ENCODE measurements around the gene ELMO2.

ELMO2 gene

DNA sequence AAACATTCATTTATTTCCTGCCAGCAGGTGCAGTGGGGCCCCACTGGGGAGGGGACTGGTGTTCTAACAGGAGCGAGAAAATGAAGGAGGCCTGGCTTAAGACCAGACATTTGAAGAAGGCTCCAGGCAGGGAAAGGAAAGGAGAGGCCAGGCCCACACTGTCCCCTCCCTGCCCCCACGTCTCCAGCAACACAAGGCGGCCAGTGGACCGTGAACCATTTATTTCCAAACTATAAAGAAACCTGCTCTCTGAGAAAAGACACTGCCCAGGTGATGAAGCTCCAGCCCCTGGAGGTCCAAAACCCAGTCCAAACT is 56.7 kb downstream of the ELMO2 start:
- no peak for DNase-seq

DNA sequence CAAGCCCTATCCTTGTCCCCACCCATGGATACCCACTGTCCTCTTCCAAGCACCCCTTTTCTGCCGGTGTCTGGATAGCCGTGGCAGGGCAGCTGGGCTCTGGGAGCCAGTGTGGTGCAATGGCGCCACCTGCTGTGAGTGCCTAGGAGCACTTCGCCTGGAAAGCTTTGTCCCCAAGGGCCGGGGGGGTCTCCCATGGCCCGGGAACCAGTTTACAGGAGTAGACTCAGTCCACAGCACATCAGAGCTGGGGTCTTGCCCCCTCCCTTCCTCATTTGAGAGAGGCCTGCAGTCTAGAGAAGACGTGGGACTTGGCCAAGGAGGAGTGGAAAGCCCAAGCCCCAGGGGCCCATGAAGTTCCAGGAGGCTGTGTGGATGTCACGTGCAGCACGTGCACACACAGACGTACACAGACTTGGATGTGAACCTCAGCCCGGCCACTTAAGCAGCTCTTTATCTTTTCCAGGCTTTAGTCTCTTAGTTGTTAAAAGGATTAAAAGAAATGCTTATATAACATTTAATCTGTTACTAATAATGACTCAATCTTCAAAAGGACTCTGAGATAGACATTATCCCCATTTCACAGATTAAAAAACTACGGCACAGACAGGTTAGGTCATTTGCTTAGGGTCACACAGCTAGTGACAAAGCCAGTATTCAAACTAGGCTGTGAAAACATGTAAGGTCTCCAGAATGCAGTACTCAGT is 57.2 kb downstream of the ELMO2 start:
- peak; percentile 86 for DNase-seq

DNA sequence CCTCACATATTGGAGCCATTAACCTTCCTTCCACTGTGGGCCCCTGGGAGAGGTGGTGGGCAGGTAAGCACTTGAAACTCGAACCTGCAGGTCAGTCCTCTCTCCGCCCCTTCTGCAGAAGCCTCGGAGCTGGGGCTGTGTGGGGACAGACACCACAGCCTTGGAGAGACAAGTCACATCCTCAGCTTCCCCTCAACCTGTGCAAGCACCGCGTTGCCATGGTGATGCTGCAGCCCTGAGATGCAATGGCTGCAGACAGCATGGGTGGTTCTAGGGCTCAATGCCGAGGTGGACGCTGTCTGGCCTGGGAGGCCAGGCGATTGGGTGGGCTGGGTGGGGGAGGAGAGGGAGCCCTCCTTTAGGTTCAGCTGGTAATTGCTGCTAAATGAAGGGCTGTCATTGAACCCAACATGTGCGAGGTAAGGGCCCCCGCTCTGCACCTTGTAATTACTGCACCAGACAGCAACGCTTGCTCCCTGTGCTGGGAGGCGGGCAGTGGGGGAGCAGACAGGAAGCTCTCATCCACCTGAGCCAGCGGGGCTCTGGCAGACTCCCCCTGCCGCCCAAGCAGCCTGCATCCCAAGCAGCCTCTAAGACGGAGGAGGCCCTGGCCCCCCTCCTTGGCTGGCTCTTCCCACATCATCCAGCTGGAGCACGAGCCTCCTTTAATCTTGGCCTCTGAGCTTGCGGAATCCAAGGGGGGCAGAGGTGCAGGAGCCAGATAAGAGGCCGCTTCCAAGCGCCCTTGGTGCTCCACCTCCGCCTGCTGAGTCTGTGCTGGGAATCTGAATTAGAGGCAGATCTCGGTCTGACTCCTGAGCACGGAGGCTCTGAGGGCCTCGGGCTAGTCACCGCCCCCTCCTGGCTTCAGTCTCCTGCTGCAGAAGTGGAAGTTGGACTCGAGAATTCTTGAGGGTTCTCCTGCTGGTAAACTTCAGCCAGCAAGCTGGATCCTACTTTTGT is 58.3 kb downstream of the ELMO2 start:
- no peak for DNase-seq

DNA sequence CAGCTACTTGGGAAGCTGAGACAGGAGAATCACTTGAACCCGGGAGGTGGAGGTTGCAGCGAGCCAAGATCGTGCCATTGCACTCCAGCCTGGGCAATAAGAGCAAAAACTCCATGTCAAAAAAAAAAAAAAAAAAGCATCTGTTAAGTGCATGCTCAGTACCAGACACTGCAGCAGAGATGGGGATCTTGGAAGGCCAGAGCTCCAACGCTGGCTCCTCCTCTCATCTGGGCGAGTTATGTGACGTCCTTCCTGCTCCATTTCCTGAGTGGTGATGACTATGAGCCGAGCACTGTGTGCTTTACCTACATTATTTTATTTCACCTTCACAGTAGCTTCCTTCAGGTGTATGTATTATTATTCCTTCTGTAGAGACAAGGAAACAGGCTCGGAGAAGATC is 59.6 kb downstream of the ELMO2 start:
- DNase-seq, result no peak

DNA sequence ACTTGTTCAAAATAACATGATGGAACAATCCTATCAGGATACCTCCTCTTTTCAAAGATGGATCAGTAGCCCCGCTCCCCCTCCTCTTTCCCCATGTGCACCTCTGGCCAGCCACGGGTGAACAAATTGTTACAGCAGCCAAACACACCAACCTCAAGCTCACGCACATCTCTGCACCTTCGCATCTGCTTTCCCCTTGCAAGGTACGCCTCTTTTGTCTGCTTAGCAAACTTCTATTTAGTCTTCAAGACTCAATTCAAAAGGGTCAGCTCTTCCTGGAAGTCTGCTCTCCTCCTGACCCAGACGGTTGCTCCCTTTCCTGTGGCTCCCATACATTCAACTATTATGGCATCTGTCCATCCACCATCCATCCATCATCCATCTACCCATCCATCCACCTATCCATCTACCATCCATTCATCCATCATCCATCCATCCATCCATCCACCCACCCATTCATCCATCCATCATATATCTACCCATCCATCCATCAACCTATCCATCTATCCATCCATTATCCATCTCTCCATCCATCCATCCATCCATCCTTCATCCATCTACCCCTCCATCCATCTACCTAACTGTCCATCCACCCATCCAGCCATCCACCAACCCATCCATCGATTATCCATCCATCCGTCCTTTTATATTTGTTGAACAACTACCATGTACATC is 61.8 kb downstream of the ELMO2 start:
- no peak for DNase-seq

DNA sequence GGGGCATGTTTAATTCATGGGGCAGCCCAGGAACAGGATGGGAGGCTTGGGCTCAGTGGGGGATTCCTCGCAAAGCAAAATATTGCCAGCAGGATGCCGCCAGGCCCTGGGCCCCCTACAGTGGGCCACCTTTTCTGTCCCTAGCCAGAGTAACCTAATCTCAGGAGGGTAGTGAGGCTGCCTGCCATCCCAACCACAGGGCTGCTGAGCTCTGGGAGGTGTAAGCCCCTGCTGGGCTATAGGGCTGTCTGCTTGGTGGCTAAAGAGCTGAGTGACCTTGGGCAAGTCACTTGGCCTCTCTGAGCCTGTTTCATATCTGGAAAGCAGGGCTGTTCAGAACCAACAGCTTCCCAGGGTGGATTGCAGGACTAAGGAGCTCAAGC is 62.4 kb downstream of the ELMO2 start:
- no peak for DNase-seq

DNA sequence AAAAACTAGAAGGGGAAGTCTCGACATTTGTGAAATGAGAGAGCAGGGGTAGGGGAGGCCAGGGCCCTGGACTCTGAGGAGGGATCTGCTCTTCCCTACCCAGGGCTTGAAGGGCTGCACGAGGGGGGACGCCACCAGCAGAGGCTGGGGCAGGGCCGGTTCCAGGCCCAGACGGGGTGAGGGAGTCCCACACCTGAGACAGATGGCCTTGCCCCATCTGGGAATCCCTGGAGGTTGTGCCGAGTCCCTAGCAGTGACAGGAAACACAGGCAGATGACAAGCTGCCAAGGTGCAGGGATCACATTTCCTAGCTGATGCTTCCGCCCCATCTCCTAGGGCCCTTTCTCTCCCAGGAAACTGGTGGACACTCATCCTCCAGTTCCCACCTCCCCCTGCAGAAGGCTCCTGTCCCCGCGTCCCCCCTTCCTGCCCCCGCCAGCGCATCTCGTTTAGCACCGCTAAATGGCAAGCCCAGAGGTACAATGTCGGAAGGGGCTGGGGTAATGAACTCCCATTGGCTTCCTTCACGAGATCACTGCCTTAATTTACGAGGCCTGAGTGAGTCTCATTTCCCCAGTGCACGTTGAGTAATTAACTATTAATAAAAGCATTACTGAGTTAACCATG is 63.0 kb downstream of the ELMO2 start:
- DNase-seq, result no peak

DNA sequence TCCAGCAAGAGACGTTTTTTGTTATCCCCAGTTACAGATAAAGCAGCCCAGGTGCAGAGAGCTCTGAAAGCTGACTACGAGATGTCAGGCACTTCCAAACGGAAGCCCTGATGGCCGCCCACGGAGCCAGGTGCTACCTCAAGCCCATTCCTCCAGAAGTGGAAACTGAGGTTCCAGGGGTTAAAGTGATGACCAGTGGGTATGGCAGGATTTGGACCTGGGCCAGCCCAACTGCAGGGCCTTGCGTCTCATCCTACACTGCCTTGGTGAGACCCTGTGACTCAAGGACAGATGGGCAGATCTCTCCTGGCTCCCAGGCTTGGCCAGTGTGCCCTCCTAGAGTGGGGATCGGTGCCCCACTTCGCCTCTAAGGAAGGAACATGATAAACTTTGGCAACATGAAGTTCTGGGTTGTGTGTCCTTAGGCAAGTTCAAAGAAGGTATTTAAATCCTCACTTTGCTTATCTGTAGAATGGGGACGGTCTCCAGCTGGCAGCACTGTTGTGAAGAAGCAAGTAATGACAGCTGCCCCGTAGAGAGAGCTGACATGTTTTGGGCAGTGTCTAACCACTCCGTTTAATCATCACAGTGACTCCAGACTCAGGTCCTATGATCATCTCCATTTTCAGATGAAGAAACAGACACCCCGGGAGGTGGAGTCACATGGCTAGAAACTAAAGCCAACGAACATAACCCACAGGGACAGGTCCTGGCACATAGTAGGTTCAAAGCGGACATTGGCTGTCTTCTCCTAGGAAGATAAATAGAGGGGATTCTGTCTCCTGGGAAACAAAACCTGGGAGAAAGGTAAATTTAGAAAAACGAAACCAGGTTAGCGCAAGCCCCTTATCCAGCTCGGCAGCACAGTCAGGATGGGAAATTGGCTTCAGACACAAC is 63.7 kb downstream of the ELMO2 start:
- DNase-seq, result no peak

DNA sequence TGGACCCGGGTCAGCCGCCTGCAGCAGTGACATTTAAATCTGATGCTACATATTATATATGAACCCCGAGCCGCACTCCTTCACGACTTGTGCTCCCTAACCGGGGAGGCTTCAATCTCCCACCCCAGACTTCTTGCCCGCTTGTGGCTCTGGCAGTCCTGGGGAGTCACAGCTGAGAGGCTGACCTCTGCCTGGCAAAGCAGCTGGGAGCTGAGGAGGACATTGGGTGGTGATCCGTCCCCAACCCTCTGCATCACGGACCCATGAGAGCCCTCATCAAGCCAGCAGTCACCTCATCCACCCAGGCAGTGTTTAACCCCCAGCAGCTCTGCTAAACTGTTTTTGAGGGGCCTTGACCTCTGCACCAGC is 64.4 kb downstream of the ELMO2 start:
- DNase-seq, result no peak

DNA sequence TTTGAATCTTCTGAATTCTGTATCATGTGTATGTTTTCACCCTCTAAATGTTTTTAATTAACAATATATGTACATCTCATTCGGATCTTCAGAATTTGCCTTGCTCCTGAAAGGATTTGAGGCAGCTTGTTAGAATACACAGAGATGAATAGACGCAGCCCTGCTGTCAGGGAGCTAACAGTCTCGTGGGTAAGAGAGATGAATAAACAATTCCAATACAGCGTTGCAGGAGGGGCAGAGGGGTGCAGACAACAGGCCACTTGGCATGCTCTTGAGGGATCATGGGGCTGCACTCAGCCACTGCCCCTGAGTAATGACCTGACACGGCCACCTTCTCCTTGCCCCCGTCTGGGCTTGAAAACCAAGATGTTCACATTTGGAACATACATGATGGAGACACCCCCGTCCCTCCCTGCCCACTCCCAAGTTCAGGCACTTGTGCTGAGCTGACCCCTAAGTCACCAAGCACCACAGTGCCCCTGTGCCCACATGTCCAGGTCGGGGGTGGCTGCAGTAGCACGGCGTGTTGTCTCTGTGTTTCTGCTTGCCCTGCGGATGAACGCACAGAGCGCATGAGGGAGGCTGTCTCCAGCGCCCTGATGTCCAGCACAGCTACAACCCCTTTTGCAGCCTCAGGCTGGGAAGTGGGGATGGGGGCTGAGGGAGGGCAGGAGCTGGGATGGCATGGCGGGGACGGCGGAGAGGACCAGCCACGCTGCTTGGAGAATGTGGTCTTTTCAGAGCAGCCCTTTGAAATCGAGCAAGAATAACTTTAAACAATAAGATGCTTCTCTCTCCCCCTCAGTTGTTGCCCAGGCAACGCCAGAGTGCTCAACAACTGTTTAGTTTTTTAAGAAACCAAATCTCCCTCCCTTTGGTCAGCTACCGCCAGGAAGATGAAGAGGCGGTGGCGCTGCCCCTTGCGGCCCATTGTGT is 65.1 kb downstream of the ELMO2 start:
- no peak for DNase-seq

DNA sequence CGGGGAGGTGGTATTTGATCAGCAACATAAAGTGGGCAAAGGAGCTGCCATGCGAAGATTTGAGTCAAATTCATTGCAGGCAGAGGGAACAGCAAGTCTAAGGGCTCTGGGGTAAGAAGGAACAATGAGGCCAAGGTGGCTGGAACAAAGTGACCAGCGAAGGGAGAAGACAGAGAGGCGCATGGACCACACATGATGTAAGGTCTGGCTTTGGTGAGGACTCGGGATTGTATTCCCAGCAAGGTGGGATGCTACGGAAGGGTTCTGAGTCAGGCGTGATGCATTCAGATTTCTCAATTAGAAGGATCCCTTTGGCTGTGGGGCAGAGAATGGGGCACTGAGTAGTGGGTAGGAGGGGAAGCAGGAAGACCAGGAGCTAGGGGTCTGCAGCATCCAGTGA is 67.4 kb downstream of the ELMO2 start:
- DNase-seq, result no peak

DNA sequence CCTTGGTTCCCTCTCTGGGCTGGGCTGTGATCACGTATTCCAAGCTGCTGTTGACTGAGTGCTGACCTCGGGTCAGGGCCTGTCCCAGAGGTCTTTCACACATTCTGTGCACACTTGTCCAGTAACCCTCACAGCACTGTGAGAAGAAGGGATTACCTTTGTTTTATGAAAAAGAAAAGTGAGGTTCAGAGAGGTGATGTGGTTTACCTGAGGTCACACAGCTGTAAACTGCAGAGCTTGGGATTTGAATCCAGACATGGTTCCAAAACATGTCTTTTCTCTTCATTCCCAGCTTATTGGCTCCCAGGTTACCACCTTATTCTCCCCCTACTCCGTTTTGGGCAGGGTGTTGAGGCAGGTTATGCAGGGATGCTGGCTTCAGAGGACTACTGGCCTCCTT is 69.7 kb downstream of the ELMO2 start:
- no peak for DNase-seq

DNA sequence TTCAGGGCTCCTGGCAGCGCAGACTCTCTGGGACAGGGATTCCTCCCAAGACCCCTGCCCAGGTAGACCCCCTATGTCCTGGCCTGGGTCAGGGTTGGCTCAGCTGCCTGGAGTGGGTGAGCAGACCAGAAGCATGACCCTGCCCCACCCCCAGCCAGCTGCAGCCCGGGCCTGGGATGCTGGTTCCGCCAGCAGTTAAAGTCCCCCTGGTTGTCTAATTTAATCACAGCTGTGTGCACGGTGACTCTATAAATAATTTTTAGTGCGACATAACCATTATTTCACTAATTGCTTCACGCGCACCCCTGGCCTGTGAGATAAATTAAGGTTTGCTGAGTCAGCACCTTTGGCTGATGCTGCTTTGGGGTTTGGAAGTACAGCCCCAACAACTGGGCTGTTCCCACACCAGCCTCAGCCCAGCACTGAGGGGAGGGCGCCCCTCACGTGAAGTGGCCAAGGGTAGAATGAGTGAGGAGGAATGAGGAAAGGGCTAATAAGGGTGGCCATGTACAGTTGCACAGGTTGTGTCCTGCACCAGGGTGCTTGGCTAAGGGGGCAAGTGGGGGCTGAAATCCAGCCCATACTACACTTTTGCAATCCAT is 72.0 kb downstream of the ELMO2 start:
- no peak for DNase-seq

DNA sequence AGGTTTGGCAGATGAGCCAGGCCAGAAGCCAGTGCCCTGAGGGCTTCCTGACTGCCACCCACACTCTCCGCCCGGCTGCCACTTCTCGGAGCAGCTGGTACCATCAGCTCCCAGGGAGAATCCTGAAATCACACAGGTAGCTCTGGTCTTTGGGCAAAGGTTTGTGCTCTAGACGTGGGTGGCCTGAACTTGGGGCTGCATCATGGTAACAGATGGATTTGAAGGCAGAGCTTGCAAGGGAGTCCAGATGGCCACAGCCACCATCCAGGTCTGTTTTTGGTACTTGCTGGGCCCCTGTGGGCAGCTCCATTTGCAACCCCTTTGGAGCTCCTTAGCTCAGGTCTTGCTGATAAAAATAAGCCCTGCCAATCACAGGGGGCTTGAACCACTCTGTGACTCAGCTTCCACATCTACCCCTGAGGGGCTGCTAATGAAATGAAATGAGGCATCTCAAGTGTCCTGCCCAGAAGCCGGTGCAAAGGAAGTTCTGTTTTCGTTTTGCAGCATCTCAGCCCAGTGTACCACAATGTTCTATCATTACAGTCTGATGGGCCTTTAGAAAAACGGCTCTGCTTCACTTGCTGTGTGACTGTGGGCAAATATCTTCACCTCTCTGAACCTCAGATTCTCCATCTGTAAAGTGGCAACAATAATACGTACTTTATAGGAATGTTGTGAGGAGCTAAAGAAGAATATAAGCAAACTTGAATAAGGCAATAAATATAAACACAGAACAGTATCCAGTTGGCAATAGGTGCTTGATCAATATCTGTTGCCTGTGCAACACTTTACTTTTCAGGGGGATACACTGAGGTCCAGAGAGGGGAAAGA is 73.0 kb downstream of the ELMO2 start:
- no peak for DNase-seq

DNA sequence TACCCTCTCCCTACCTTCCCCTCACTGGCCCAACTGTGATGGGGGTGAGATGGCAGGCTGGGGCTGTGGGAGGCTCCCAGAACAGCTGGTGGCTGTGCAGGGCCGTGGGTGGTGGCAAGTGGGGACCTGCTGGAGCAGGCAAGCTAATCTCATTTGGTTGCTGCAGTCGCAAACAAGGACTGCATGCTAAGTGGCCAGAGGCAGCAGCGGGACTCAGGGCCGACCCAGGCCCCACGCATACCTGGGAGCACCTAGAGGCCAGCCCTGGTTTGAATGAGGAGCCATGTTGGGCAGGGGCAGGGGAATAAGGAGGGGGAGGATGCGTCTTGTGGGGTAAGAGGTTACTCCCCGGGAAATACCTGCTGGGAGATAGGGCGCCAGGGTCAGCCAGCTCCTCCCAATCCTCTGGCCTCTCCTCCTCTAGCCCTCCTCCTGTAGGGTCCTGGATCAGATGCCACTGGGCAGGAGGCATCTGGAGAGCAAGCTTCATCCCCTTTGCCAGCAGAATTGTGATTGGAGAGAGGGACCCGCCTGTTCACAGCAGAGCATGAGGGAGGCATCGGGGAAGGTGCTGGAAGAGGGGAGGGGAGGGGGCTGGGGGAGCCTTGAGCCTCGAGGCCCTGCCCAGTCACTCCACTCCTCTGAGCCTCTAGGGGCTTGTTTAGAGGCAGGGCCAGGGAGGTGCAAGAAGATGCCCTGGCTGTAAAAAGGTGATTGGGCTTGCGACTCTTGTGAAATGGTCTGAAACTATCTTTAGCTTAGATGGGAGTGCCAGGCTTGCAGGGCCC is 73.8 kb downstream of the ELMO2 start:
- DNase-seq, result no peak

DNA sequence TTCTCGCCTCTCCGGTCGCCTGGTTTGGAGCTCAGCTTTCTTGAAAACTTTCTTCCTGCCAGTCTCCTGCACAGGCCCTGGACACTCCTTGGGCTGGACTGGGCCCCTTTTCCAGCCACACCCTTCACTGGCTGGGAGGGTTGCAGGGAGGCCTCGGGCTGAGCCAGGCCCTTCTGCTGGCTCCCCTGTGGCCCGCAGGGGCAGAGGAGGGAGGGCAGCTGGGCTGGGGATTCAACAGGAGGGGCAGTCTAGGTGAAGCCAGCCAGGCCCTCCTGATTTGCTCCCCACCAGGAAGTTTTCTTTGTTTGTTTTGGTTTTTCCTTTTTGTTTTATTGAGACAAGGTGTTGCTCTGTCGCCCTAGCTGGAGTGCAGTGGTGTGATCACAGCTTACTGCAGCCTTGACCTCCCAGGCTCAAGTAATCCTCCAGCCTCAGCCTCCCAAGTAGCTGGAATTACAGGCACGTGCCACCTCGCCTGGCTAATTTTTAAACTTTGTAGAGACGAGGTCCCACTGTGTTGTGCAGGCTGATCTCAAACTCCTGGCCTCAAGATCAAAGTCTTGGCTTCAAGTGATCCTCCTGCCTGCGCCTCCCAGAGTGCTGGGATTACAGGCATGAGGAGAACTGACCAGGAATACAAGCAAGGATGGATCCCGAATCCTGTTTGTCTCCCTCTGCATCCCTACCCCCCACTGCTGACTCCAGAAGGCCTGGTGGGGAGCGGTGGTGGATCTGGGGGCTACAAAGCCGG is 74.6 kb downstream of the ELMO2 start:
- no peak for DNase-seq

DNA sequence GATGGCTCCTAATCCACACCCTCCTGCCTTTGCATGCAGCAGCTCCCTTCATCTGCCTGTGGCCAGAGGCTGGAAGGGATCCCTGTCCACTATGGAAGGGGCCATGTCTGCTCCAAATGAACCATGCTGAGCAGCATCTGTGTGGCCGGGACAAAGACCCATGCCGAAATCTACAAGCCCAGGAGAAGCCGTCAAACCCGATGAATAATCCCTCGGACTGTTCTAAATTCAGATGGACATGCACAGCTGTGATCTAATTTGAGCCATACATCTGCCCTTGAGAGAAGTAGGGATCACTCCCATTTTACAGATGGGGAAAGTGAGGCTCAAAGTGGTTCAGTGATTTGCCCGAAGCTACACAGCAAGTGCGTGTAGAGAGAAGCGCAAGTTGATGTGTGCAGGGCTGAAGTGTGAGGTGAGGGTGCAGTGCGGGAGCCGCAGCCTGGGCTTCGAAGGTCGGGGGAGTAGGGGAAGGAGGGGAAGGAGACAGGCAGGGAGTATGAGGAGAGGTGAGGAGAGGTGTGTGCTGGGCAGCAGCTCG is 75.5 kb downstream of the ELMO2 start:
- DNase-seq, result no peak

Data from 8988T (cell line).